Endothelial cell (in vitro differentiated cells): ENCODE results near the gene SMNDC1. TPM values are rescaled to one million over a fixed set of nuclear protein-coding genes. Genes with fewer than 3 reads are reported as not detected.
"Not testable (repeated sequence)": the region's sequence is repeated elsewhere in the genome, so short reads cannot be mapped to it uniquely, and the experiment has no call there.

ENCODE experiments used
- DNase-seq: peaks from one replicate; pipeline ENCODE4 v3.0.0; 2021; ENCODE audit warnings: low spot score
- H3K27ac Mint-ChIP-seq: one replicate; pipeline ENCODE4 v1.8.0; 2021; ENCODE audit warnings: mixed read lengths, inconsistent platforms; ENCODE audit not compliant: unreplicated experiment
- H3K27me3 Mint-ChIP-seq: one replicate; pipeline ENCODE4 v1.8.0; 2021; ENCODE audit warnings: mild to moderate bottlenecking, moderate library complexity, mixed read lengths, inconsistent platforms; ENCODE audit not compliant: unreplicated experiment
- H3K36me3 Mint-ChIP-seq: one replicate; pipeline ENCODE4 v1.8.0; 2021; ENCODE audit warnings: mild to moderate bottlenecking, low read depth, mixed read lengths, inconsistent platforms; ENCODE audit not compliant: unreplicated experiment
- H3K4me1 Mint-ChIP-seq: one replicate; pipeline ENCODE4 v1.8.0; 2021; ENCODE audit warnings: mild to moderate bottlenecking, mixed read lengths, inconsistent platforms; ENCODE audit not compliant: unreplicated experiment
- H3K4me3 Mint-ChIP-seq: one replicate; pipeline ENCODE4 v1.8.0; 2021; ENCODE audit warnings: mild to moderate bottlenecking, mixed read lengths, inconsistent platforms; ENCODE audit not compliant: unreplicated experiment
- H3K9me3 Mint-ChIP-seq: one replicate; pipeline ENCODE4 v1.8.0; 2021; ENCODE audit warnings: mixed read lengths, inconsistent platforms; ENCODE audit not compliant: unreplicated experiment
- CTCF ChIP-seq: fragments of 200-600 bp; sonication (generic); IDR thresholded peaks from one replicate; pipeline ENCODE4 v1.5.0; 2021; ENCODE audit warnings: antibody characterized with exemption; ENCODE audit not compliant: unreplicated experiment
- total RNA-seq: library from RNA; stranded (reverse); fragmentation: NEBNext Ultra II Directional; extraction: Animal tissue kit (Norgen Biotek cat#: 25700); gene quantifications from one replicate; pipeline ENCODE4 v1.2.1, GENCODE V29; 2021; ENCODE audit not compliant: unreplicated experiment

The SMNDC1 gene
- total RNA-seq, 1 donor from 2014 or later, result 35.4 TPM

- peaks cover 3% of the 10 kb centered on the region for H3K27me3 Mint-ChIP-seq
- no peaks in the 10 kb centered on the region for H3K4me1 Mint-ChIP-seq
- TF ChIP-seq CTCF, result no peak
- no peak overlapping the region for H3K4me3 Mint-ChIP-seq
- H3K36me3 Mint-ChIP-seq, result no peaks in the 10 kb centered on the region
- H3K27ac Mint-ChIP-seq, result no peak overlapping the region
- no peaks in the 10 kb centered on the region for H3K9me3 Mint-ChIP-seq
- no peak for DNase-seq
Measured at GRCh38 chr10:110337906-110338305, 33.2 kb upstream of the SMNDC1 start.

GRCh38 chr10:110337401-110337800, 32.7 kb upstream of the SMNDC1 start:
- Mint-ChIP-seq H3K36me3 (peaks cover 2% of the 10 kb centered on the region), H3K27ac (no peak overlapping the region), H3K4me3 (no peak overlapping the region), H3K9me3 (no peaks in the 10 kb centered on the region), H3K27me3 (peaks cover 8% of the 10 kb centered on the region), H3K4me1 (no peaks in the 10 kb centered on the region)
- no peak for TF ChIP-seq CTCF
- DNase-seq, result no peak

- no peak for TF ChIP-seq CTCF
- Mint-ChIP-seq H3K4me1 (no peaks in the 10 kb centered on the region), H3K9me3 (no peaks in the 10 kb centered on the region), H3K27ac (no peak overlapping the region), H3K36me3 (peaks cover 6% of the 10 kb centered on the region), H3K27me3 (peaks cover 9% of the 10 kb centered on the region), H3K4me3 (no peak overlapping the region)
- DNase-seq, result no peak
Measured at GRCh38 chr10:110336111-110336721, 31.5 kb upstream of the SMNDC1 start.

GRCh38 chr10:110335314-110336064, 30.8 kb upstream of the SMNDC1 start:
- Mint-ChIP-seq H3K36me3 (peaks cover 10% of the 10 kb centered on the region), H3K4me1 (no peaks in the 10 kb centered on the region), H3K4me3 (no peak overlapping the region), H3K27me3 (peaks cover 10% of the 10 kb centered on the region), H3K9me3 (peaks cover 5% of the 10 kb centered on the region), H3K27ac (no peak overlapping the region)
- no peak for DNase-seq
- TF ChIP-seq CTCF, result no peak

GRCh38 chr10:110334061-110334656, 29.4 kb upstream of the SMNDC1 start:
- peaks cover 12% of the 10 kb centered on the region for H3K27me3 Mint-ChIP-seq
- H3K27ac Mint-ChIP-seq, result no peak overlapping the region
- H3K9me3 Mint-ChIP-seq, result peaks cover 16% of the 10 kb centered on the region
- DNase-seq, result no peak
- TF ChIP-seq CTCF, result no peak
- no peak overlapping the region for H3K4me3 Mint-ChIP-seq
- peaks cover 21% of the 10 kb centered on the region for H3K36me3 Mint-ChIP-seq
- no peaks in the 10 kb centered on the region for H3K4me1 Mint-ChIP-seq

- not testable (repeated sequence) for DNase-seq, H3K4me3 Mint-ChIP-seq, H3K4me1 Mint-ChIP-seq, H3K27ac Mint-ChIP-seq
- peaks cover 11% of the 10 kb centered on the region for H3K27me3 Mint-ChIP-seq
- peaks cover 24% of the 10 kb centered on the region for H3K36me3 Mint-ChIP-seq
- peaks cover 22% of the 10 kb centered on the region for H3K9me3 Mint-ChIP-seq
Measured at GRCh38 chr10:110331226-110331795, 26.6 kb upstream of the SMNDC1 start.
